GM06990 (cell line): ENCODE results near the gene WDR93.
"Not testable (repeated sequence)": the region's sequence is repeated elsewhere in the genome, so short reads cannot be mapped to it uniquely, and the experiment has no call there.

Experiments used
- DNase-seq: peaks from one replicate; pipeline ENCODE4 v3.0.0-alpha.2; 2011; ENCODE audit not compliant: insufficient read length; ENCODE audit errors: extremely low read depth
- H3K27me3 ChIP-seq: replicated peaks from 2 replicates; pipeline ENCODE4 v1.6.0; 2011; ENCODE audit warnings: low read length; ENCODE audit not compliant: control insufficient read depth, insufficient read depth
- H3K36me3 ChIP-seq: 2 replicates; pipeline ENCODE4 v1.5.1; 2011; ENCODE audit warnings: low read length; ENCODE audit not compliant: control insufficient read depth, insufficient read depth
- H3K4me3 ChIP-seq: replicated peaks from 2 replicates; pipeline ENCODE4 v1.5.1; 2011; ENCODE audit warnings: low read depth, mild to moderate bottlenecking, control low read depth, low read length
- CTCF ChIP-seq: IDR thresholded peaks from 2 replicates; pipeline ENCODE4 v1.5.1; 2011; ENCODE audit warnings: low read length, control low read depth, mild to moderate bottlenecking, inconsistent platforms; ENCODE audit not compliant: insufficient read depth, poor library complexity, severe bottlenecking

WDR93 gene

DNA sequence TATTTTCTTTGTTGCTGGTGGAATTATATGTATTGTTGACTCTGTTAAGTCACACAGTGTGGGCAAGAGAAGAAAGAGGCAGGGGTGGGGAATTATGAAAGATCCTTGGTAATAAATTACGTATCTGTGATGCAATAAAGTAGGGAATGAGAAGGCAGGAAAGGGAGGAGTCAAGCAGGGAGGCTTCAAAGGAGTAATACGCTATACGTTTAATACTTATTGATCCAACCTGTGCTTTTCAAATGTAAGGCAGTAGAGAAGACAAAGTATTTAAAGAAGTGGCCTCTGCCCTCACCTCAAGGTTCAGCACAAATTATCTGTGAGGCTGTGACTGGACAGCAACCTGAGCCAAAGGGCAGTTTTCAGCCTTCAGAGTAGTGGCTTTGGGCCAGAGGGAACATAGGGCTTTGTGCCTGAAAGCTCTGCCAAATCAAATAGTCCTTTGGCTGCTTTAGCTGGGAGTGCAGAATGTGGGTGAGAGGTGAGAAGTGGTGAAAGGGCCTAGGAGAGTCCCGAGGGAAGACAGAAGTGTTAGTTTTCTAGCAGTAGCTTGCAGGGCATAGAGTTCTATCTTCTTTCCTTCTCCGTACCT, 10.2 kb upstream of the WDR93 start:
- Histone ChIP-seq H3K4me3 (no peak overlapping the region), H3K27me3 (no peaks in the 10 kb centered on the region; the same call in 1 of the 2 replicates), H3K36me3 (no peaks in the 10 kb centered on the region)
- no peak for DNase-seq
- TF ChIP-seq CTCF: no peak

GRCh38 chr15:89681146-89681545, 9.5 kb upstream of the WDR93 start:
- TF ChIP-seq CTCF: no peak
- Histone ChIP-seq H3K27me3 (no peaks in the 10 kb centered on the region), H3K4me3 (no peak overlapping the region), H3K36me3 (no peaks in the 10 kb centered on the region)
- DNase-seq: no peak

GRCh38 chr15:89685995-89686394, 4.6 kb upstream of the WDR93 start:
- H3K36me3 ChIP-seq: no peaks in the 10 kb centered on the region
- no peak for TF ChIP-seq CTCF
- H3K27me3 ChIP-seq: no peaks in the 10 kb centered on the region
- no peak overlapping the region for H3K4me3 ChIP-seq
- no peak for DNase-seq

- TF ChIP-seq CTCF: no peak
- Histone ChIP-seq H3K27me3 (no peaks in the 10 kb centered on the region), H3K4me3 (no peak overlapping the region), H3K36me3 (no peaks in the 10 kb centered on the region)
- DNase-seq: no peak
Observed at GRCh38 chr15:89686522-89686921, 4.1 kb upstream of the WDR93 start.

DNA sequence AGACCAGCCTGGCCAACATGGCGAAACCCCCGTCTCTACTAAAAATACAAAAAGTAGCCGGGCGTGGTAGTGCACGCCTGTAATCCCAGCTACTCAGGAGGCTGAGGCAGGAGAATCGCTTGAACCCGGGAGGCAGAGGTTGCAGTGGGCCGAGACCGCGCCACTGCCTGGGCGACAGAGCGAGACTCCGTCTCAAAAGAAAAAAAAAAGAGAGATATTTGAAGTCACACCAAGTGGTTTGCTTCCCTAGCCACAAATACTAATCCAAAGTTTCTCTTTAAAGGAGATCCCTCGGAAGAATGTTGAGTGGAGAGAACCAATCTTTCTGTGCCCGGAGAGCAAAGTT, 708 bp upstream of the WDR93 start:
- H3K27me3 ChIP-seq, H3K36me3 ChIP-seq, DNase-seq: not testable (repeated sequence)
- H3K4me3 ChIP-seq: peak overlapping the region; percentile 82

DNA sequence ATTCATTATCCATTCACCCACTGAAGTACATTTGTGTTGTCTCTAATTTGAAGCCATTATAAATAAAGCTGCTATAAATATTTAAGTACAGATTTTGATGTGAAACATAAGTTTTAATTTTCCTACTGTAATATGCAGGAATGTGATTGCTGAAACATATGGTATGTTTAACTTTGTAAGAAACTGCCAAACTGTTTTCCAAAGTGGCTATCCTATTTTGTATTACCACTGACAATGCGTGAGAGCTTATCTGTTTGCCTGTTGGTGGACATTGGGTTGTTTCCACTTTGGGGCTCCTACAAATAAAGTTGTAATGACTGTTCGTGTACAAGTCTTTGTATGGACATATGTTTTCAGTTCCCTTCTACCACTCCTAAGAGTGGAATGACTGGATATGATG, 2.5 kb downstream of the WDR93 start:
- no peak for DNase-seq
- Histone ChIP-seq H3K4me3 (no peak overlapping the region), H3K36me3 (no peaks in the 10 kb centered on the region), H3K27me3 (no peaks in the 10 kb centered on the region)
- no peak for TF ChIP-seq CTCF
